EL (cell line): ENCODE measurements around the gene PLA2G2E.
A peak's percentile ranks its signal among the peaks of the same experiment; 100 is the strongest.
"Not testable (repeated sequence)": the region's sequence is repeated elsewhere in the genome, so short reads cannot be mapped to it uniquely, and the experiment has no call there.

Source experiments
- DNase-seq: peaks from one replicate; pipeline ENCODE4 v3.0.0-alpha.2; 2016

PLA2G2E gene, protein sequence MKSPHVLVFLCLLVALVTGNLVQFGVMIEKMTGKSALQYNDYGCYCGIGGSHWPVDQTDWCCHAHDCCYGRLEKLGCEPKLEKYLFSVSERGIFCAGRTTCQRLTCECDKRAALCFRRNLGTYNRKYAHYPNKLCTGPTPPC

DNA sequence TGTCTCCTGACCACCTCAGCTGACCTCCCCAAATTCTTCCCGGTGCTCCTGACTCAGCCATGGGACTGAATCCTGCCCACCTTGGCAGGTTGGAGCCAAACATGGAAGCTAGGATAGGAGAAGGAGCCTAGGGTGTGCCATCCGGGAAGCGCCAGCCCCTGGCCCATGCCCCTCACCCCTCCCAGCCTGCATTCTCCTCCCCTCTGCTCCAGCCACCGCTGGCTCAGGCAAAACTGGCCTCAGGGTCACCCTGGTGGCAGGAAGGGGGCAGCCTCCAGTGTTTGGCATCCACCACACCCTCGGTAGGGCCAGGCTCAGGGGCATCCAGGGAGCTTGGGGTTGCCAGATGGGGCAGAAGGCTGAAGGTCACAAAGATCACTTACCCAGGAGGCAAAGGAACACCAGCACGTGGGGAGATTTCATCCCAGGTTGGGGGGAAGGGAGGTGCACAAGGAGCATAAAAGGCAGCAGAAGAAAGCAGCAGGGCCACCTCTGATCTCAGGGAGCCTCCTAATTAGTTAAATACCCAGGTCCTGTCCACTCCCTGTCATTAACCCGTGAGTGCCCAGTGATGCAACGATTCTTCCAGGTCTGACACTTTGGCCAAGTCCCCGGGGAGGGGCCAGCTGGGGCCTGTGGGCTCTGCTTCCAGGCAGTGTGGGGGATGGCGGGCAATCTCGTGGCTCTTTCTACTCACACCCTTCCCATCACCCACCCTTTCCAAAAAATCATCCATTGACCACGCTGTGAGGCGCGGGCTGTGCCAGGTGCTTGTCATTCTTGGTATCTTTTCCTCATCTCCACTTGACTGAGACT lies at the start of gene PLA2G2E:
Gene PLA2G2E, minus strand, starts transcription at position 481 of the 816 bp plus-strand sequence. Its CDS starts 58 bp downstream, at position 423.
- DNase-seq: no peak

DNA sequence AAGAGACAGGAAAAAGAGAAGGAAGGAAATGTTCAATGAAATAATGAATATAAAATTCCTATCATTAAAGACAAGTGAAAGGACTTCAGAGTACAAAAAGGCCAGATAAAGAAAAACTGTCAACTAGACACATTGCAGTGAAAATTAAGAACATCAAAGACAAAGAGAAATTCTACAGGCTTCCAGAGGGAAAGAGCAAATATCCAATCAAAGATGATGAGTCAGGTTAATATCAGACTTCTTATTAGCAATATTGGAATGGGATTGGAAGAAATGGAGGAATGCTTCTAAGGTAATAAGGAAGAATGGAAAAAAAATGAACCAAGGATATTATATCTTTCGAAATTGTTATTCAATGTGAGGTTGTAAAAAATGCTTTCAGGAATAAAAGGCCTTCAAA lies 48.2 kb upstream of the PLA2G2E start:
- no peak for DNase-seq

DNA sequence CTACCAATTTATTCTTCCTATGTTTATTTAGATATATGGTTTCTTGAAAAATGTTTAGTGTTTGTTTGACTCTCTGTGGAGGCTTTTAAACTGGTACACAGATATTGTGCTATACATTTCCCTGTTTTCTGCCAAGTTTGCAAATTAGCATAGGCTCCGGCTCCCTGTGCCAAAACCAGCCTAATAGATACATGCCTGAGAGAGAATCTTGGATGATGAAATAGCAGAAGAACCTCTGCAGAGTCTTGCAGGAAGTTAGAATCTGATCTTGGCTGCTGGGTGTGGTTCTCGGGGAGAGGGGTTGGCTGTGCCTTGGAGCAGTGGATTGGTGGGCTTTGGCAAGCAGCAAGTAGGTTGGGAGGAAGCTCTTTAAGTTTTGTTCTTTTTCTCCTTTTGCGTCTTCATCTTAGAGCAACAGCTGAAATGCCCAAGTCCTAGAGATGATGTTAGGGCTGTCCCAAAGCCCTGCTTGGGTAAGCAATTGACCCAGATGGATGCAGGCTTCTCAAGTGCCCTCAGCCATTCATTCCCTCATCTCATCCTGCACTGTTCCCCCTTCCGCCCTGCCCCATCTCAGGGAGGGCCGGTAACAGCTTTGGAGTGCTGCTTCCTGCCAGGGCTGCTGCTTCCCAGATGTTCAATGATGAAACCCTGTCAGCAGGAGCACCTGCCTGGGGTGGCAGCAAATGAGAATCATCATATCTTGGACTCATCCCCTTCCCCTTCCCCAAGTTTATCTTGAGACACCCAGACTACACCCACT lies 46.7 kb upstream of the PLA2G2E start:
- no peak for DNase-seq

DNA sequence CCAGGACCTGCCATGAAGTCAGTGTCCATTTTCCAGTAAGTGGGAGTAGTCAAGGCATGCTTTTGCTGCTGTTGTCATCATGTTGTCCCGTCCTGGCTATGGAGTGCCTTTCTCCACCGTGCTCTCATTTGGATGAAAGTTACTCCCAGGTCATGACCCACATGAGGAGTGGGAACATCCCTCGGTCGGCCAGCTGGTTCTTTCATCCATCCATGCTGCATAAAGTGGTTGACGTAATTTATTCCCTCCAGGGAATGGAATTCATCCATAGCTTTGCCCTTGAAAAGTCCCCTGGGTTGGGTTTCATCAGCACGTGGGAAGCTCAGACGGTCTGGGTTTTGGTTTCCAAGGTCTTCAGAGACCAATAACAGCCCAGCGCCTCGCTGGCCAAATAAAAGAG lies 44.4 kb upstream of the PLA2G2E start:
- no peak for DNase-seq

DNA sequence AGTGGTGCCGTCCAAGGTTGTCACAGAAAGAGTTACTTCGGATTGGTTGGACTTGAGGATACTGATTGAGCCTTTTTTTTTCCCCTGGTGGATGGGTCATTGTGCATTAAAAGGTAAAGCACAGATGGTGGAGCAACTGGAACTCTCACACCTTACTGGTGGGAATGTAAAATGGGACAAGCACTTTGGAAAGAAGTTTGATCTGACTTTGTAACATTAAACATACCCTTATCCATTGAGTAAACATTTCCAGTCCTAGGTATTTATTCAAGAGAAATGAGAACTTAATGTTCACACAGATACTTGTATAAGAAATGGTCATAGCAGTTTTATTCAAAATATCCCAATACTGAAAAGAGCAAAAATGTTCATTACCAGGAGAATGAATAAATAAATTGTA lies 41.1 kb upstream of the PLA2G2E start:
- DNase-seq: no peak

DNA sequence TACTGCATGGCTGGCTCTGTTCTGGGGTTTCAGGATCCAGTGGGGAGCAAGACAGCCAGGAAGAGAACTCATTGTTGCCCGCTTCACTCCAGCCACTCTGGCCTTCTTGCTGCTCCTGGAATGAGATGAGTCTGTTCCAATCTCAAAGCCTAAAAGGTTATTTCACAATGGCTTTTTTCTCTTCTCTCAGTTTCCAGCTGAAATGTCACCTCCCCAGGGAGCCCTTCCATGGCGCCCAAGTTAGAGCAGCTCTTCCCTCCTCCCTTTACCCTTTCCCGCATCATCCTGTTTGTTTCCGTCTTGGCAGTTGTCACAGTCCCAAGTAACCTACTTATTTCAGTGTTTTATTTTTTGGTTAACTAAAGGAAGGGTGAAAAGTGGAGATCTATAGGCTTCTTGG lies 40.2 kb upstream of the PLA2G2E start:
- DNase-seq: no peak

DNA sequence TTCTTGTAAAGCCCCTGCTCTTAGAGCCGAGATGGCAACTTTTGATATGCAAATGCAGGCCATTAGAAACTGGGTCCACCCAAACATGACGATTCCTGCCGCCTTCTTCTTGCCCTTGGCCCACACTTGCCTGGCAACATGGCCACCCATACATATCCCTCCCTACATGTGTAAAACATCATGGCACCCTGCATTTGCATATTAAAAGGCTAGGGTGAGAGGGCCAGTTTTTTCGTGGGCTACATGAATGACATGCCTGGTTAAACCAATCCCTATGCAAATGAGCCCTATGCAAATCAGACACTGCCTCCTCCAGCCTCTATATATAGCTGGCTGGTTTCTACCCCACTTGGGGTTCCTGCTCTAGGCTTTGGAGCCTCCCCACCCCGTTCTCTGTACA lies 37.2 kb upstream of the PLA2G2E start:
- DNase-seq: no peak

DNA sequence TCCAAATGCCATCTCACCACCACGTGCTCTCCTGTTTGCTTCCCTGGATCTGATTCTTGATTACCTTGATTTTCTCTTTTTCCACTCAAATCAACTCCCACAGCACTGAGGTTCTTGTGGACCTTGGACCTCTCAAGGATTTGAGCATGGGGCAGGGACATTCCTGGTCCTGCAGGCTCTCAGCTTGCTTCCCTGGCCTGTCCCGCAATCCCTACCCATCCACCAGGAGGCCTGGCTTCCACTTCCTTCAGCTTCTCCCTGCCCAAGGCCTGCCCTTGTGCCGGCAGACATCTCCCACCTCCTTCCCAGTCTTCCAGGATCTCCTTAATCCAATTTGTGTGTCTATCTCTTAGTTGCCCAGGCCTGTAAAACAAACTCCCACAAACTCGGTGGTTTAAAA lies 34.4 kb upstream of the PLA2G2E start:
- no peak for DNase-seq

DNA sequence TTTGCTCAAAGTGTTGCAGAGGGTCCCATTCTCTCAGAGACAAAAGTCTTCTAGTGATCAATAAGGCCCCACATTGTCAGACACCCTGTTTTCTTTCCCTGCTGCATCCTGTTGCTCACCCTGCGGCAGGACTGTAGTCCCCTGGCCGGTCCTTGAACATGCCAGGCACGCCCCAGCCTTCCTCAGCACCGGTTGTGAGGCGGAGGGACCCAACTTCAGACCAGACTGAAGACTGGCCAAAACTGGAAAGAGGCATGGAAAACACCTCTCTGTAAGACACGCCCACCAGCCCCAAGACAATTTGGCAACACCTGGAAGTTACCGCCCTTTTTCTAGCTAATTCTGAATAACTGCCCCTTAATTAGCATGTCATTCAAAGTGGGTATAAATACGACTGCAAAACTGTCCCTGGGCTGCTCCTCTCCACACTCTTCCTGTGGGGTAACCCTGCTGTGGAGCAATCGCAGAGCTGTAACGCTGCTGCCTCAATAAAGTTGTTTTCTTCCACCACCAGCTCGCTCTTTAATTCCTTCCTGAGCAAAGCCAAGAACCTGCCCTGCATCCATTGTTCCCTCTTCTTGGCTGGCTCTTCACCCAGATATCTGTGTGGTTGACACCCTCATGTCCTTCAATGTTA lies 32.2 kb upstream of the PLA2G2E start:
- DNase-seq: no peak

DNA sequence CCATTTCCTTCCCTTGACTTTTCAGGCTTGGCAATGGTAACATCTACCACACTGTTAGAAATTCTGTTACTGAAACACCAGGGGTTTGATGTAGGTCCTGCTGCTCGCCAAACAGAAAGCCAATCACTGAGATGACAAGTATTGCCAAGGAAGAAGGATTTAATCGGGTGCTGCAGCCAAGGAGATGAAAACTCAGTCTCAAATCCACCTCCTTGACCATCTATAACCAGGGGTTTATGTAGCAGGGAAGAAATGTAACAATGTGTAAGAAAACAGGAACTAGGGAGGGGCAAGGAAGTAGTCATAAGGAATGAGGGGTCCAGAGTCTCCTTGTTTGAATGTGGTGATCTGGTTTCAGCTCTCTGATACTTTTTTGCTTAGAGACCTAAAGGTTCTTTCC lies 30.6 kb upstream of the PLA2G2E start:
- no peak for DNase-seq

DNA sequence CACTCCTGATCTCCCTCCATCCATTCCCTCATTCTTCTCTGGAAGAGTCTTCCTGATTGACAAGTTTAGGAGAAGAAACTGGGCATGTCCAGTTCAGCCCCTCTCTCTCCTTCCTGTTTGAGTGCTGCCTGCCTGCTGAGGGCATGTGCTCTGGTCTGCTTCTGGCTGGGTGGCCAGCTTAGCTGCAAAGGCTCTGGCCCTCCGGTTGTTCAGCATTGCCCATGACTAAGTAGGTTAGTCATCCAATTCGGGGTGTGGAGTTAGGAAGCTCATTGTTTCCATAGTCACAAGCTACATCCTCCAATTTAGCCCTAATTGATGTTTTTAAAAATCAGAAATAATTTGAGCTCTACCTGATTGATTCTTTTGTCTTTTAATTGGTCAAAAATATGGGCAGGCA lies 25.6 kb upstream of the PLA2G2E start:
- peak; percentile 75 for DNase-seq

DNA sequence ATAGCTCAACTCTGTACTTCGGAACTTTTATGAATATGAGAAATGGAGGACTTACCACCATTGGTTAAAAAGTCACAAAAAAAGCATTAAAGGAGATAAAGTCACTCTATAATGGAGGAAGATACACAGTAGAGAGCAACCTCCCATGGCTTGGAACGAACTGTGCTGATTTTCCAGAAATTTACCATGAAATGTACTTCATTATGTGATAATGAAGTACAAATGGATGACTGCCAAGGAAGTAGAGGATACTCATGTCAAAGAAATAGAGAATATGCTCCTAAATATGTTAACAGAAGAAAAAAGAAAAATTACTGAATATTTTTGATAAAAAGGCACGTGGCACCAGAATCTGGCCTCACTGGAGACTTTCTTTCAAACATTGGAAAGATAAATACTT lies 23.6 kb upstream of the PLA2G2E start:
- DNase-seq: no peak

DNA sequence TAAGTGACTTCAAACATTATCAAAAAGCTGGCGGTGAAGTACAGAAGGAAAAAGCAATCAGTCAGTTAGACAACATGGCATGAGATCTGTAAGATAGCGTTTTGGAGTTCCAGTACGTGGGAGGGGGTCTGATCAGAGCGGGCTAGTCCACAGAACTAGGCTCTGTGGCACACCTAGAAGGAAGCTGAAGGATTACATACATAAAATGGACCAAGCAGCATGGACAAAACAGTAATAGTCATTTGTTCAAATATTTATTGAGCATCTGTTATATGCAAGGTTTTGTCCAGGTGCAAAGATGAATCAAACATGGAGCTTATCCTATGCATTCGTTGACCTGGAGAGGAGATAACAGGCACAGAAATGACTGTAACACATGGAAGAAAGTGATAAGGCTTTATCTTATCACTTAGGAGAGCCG lies 22.9 kb upstream of the PLA2G2E start:
- no peak for DNase-seq

DNA sequence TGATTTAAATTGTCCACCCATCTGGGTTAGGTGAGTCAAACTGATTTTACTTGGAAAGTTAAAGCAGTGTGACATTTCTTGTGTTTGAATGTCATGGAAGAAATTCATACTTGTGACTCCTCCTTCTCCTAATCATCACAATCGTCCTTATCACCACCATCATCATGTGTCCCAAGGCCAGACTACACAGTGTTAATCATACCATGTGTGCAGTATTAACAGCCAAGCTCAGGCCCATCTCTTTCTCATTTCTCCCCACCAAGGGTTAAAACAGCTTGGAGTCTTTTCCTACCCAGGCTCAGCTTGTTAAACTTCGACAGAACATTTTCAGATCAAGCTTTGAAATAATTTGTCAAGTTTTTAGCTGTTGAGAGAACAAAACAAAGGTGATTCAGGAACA lies 22.5 kb upstream of the PLA2G2E start:
- DNase-seq: no peak

DNA sequence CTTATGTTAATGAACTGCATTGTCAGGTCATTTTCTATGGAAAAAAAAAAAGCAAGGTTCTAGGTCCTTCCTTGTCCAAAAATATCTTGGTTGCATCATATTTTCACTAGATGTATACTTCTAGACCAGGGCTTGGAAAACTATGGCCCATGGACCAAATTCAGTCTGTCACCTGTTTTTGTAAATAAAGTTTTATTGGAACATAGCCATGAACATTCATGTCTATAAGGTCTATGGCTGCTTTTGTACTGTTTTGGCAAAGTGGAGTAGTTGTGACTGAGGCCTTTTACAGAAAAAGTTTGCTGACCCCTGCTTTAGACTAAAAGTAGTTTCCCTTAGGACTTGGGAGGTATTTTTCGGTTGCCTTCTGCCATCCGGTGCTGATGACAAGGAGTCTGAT lies 19.2 kb upstream of the PLA2G2E start:
- no peak for DNase-seq

DNA sequence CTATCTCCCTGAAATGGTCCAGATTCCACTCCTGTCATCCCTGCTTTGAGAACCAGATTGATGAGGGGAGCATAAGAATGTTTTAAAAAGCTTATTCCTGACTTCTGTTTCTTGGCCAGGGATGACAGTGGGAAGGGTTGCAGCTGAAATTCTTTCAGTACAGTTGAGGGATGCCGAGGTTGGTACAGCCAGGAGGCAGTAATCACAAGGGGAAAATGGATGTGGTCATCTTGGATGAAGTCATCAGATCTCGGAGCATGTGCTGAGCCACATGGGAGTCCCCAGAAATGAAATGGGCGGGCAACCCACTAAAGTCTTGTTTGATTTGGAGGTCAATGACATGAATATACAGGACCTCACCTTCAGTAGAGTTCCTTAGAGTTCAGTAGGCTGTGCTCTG lies 18.7 kb upstream of the PLA2G2E start:
- no peak for DNase-seq

DNA sequence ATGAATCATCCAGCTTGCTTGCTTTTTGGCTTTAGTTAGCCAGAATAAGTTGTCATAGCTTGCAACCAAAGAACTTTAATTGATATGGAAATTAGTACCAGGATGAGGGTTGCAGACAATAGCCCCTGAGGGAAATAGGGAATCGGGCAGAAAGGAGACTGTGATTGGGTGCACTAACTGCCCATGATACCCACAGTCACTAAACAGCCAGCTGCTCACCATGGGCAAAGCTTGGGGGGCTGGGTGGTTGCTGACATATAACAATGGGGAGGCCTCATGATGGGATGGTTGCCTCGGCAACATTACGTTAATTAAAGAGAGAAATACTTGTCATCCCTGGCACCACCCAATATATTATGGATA lies 17.8 kb upstream of the PLA2G2E start:
- DNase-seq: no peak

DNA sequence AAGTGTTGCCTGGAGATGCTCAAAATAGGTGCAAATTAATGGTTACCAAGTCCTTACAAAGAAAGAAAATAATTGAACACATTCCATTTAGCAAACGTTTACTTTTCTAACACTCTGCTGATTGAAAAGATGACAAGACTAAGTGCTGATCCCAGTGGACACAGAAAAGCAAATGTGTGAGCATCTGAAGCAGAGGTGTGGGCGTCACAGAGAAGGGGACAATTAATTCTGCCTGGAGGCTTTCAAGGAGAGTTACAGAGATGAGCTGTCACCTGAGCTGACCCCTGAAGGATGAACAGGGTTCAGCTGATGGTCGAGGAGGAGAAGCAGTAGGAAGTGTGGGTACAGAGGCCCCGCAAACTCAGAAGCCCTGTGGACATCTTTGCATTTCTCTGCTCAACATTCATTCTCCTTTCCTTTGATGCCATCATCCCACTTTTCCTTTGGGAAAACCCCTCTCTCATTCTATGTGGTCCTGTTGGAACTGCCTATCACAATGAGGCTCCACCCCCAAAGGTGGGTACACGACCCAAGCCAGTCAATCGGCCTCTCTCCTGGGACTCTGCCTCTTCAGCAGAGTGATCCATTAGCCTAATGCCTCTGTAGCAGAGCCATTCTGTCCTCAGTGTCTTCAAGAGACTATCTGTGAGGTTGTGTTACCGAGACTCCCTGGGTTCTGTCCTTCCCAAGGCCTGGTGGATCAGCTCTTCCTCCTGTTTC lies 17.2 kb upstream of the PLA2G2E start:
- DNase-seq: no peak

DNA sequence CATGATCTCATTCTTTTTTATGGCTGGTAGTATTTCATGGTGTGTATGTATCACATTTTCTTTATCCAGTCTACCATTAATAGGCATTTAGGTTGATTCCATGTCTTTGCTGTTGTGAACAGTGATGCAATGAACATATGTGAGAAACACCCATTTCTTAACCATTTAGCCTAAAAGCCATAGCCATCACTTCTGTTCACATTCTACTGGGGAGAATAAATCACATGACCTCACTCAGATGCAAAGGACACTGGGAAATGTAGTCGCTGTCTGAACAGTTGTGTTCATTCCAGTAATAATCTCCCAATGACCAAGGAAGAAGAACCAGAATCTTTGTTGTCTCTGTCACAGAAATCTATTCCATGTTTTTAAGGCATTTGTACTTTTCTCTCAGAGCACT lies 15.1 kb upstream of the PLA2G2E start:
- no peak for DNase-seq

DNA sequence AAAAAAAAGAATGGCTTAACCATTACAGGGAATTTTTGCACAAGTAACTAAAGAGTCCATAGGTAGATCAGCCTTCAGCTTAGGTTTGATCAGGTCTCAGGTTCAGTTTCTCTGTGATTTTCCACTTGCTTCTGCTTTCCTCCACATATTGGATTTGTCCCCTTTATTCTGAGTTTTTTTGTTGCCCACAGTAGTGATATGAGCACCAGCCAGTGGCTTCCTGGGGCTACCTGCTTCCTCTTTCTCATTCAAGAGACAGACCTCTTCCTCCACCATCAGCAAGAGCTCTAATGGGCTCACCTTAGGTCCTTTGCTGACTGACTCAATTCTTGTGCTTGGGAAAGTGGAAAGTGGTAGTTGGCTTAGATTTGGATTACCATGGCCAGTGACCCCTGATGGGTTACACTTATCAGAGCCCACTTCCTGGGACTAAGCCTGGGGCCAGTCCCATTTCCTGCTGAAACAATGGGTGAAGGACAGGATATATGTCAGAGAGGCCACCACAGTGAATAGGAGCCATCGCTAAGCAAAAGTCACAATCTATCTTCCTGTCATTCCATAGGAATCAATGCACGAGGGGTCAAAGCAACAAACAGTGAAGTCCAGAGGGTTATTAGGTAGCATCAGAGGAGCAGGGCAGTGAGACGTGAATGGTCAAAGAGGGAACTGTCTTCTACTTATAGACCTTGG lies 12.8 kb upstream of the PLA2G2E start:
- DNase-seq: no peak

DNA sequence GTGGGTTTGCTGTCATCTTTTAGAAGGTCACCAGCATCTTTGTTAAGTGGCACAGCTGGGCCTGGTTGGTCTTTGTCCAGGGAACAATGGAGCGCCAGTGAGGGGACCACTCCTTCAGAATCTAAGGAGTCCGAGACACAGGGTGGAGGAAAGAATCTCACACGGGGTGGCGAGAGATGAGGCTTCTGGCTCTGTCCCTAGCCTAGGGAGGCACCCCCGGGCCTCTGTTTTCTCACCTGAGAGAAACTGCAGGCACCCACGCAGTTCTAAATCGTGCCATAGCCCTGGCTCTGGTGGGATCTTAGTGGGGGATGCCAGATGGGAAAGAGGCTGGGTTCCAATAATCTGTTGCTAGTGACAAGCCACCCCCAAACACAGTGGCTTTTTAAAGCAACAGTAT lies 10.9 kb upstream of the PLA2G2E start:
- no peak for DNase-seq

DNA sequence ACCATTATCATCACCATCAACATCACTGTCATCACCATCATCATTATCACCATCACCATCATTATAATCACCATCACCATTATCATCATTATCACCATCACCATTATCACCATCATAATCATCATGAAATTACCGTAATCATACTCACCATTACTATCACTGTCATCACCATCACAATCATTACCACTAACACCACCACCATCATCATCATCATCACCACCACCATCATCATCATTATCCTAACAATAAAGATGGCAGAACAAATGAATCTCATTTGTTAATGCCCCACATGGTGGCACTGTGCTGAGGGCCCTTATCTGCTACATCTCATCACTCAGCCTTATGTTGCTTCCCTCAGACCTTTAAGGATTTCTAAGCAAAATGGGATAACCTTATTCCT lies 9.4 kb upstream of the PLA2G2E start:
- DNase-seq: no peak

DNA sequence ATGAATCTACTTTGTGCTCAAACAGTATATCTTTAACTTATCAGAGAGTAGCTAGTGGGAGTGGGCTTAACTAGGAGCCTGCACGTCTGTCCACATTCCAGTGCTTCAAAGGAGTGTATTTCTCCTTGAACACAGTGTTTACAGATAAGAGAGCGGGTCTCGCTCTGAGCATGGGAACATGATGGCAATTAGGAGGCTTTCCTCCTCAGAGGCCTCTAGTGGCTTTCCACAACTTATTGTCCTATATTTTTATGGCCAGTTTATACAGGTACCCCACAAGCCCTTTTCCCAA lies 3.7 kb upstream of the PLA2G2E start:
- not testable (repeated sequence) for DNase-seq
